ENCODE data around the gene HSD11B1. TPM values are rescaled to one million over a fixed set of nuclear protein-coding genes. Genes with fewer than 3 reads are reported as not detected.
A peak's percentile ranks its signal among the peaks of the same experiment; 100 is the strongest.

HSD11B1 gene
- total RNA-seq, 1 donor: 21.6 TPM

- no peak overlapping the region for H3K4me3 ChIP-seq (ENCODE audit: low read depth, low read length)
- TF ChIP-seq, protein P1, sequence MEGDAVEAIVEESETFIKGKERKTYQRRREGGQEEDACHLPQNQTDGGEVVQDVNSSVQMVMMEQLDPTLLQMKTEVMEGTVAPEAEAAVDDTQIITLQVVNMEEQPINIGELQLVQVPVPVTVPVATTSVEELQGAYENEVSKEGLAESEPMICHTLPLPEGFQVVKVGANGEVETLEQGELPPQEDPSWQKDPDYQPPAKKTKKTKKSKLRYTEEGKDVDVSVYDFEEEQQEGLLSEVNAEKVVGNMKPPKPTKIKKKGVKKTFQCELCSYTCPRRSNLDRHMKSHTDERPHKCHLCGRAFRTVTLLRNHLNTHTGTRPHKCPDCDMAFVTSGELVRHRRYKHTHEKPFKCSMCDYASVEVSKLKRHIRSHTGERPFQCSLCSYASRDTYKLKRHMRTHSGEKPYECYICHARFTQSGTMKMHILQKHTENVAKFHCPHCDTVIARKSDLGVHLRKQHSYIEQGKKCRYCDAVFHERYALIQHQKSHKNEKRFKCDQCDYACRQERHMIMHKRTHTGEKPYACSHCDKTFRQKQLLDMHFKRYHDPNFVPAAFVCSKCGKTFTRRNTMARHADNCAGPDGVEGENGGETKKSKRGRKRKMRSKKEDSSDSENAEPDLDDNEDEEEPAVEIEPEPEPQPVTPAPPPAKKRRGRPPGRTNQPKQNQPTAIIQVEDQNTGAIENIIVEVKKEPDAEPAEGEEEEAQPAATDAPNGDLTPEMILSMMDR (IDR thresholded peaks at IDR 0.05; ENCODE audit: insufficient read depth, low read depth, low read length): no peak
- DNase-seq (ENCODE audit: low read depth): no peak
These were observed 24.8 kb downstream of the HSD11B1 start for GRCh38 chr1:209729436-209729835.

DNA sequence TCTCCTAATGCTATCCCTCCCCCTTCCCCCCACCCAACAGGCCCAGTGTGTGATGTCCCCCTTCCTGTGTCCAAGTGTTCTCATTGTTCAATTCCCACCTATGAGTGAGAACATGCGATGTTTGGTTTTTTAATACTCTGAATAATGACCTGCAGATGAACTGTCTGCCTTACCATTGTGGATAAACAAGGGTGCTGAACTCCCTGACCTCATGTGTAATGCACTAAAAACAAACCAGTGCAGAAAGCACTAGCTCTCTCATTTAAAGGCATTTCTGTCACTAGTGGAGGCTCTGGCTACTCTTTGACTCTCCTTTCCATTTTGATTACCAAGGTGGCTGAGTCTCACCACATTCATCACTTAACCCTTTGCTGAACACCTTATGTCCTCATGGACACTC, 28.1 kb downstream of the HSD11B1 start:
- DNase-seq (ENCODE audit: low read depth): no peak
- no peak overlapping the region for H3K4me3 ChIP-seq (ENCODE audit: low read depth, low read length)
- TF ChIP-seq, protein P1 (IDR thresholded peaks at IDR 0.05; ENCODE audit: insufficient read depth, low read depth, low read length): no peak

- DNase-seq (ENCODE audit: low read depth): peak; percentile 36
- H3K4me3 ChIP-seq (ENCODE audit: low read depth, low read length): no peak overlapping the region
- TF ChIP-seq, protein P1 (IDR thresholded peaks at IDR 0.05; ENCODE audit: insufficient read depth, low read depth, low read length): no peak
These were observed 29.0 kb downstream of the HSD11B1 start for GRCh38 chr1:209733409-209734192.

DNA sequence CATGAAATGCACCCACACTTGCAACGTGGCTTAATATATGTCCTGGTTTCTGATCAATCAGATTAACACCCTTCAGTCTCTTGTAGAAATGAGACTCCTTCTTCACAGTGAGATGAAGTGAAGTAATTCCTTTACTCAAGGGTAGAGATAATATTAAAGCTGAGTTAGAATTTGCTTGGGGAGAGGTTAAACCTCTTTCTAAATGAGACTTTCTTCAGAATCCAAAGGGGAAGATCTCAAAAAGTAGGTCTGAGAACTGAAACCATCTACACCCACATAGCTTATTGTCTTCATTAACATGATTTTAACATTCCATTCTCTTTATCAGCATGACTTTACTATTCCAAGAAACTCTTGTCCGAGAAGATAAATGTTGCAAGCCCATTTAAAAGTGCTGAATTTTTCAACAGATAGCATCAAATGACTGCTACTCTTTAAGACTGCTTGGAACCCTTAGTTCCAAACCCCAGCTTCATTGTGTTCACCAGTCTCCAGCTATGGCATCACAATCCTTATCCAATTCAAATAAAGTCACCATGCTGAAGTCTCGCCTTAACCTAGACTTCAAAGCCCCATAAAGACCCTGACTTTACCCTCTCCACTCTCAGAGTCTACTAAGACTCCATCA, 32.0 kb downstream of the HSD11B1 start:
- no peak for DNase-seq (ENCODE audit: low read depth)
- TF ChIP-seq, protein P1 (IDR thresholded peaks at IDR 0.05; ENCODE audit: insufficient read depth, low read depth, low read length): no peak
- H3K4me3 ChIP-seq (ENCODE audit: low read depth, low read length): no peak overlapping the region

- TF ChIP-seq, protein P1 (IDR thresholded peaks at IDR 0.05; ENCODE audit: insufficient read depth, low read depth, low read length): no peak
- DNase-seq (ENCODE audit: low read depth): no peak
- no peak overlapping the region for H3K4me3 ChIP-seq (ENCODE audit: low read depth, low read length)
These were observed 32.5 kb downstream of the HSD11B1 start for GRCh38 chr1:209737118-209737505.

GRCh38 chr1:209738270-209738669, 33.6 kb downstream of the HSD11B1 start:
- H3K4me3 ChIP-seq (ENCODE audit: low read depth, low read length): no peak overlapping the region
- TF ChIP-seq, protein P1 (IDR thresholded peaks at IDR 0.05; ENCODE audit: insufficient read depth, low read depth, low read length): no peak
- DNase-seq (ENCODE audit: low read depth): no peak

Data from fibroblast of villous mesenchyme (primary cell).